ENCODE data around the gene NEDD8.
A peak's percentile ranks its signal among the peaks of the same experiment; 100 is the strongest.

NEDD8 gene

DNA sequence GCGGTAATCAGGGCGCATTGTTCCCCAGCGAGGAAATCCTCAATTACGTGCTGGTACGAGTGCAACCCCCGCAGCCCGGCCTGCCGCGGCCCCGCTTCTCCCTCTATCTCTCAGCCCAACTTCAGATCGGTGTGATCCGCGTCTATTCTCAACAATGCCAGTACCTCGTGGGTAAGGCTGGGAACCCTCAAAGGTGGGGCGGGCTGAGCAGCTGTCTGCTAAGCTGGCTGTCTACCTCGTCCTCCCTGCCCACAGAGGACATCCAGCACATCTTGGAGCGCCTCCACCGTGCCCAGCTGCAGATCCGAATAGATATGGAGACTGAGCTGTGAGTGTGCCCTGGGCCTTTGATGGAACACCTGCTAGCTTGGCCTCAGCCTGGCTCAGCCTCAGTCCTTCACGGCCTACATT lies 59.3 kb downstream of the NEDD8 start:
- in situ Hi-C loops (cut with HindIII; ENCODE audit: low sequenced_read_pairs): no loop called here
- TF ChIP-seq, protein P1, sequence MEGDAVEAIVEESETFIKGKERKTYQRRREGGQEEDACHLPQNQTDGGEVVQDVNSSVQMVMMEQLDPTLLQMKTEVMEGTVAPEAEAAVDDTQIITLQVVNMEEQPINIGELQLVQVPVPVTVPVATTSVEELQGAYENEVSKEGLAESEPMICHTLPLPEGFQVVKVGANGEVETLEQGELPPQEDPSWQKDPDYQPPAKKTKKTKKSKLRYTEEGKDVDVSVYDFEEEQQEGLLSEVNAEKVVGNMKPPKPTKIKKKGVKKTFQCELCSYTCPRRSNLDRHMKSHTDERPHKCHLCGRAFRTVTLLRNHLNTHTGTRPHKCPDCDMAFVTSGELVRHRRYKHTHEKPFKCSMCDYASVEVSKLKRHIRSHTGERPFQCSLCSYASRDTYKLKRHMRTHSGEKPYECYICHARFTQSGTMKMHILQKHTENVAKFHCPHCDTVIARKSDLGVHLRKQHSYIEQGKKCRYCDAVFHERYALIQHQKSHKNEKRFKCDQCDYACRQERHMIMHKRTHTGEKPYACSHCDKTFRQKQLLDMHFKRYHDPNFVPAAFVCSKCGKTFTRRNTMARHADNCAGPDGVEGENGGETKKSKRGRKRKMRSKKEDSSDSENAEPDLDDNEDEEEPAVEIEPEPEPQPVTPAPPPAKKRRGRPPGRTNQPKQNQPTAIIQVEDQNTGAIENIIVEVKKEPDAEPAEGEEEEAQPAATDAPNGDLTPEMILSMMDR (IDR thresholded peaks at IDR 0.05; ENCODE audit: low read depth, low read length, missing control alignments): no peak
- peak overlapping the region; percentile 51 for H3K4me3 ChIP-seq (ENCODE audit: low read depth, low read length)

DNA sequence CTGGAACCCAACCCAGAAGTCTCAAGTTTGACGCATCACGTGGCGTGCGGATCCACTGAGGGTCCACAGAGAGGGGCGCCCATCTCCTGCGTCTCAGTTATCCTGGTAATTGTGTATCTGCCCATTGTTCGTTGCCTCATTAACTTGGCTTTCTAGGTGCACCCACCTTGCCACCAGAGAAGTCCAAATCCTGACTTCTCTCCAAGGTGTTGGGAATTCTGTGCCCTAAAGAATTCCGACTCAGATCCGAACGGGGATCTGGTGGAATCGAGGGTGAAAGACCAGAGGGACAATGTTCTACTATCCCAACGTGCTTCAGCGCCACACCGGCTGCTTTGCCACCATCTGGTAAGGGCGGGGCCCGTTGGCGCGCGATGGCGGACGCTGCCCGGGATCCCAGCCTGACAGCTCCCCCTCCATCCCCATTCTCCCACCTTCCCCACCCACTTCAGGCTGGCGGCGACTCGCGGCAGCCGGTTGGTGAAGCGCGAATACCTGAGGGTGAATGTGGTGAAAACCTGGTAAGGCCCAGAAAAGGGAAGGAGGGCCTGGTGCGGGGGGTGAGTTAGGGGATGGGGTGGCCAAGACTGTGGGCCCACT lies 59.8 kb downstream of the NEDD8 start:
- TF ChIP-seq, protein P1 (IDR thresholded peaks at IDR 0.05; ENCODE audit: low read depth, low read length, missing control alignments): no peak
- DNase-seq (ENCODE audit: low read depth): no peak
- in situ Hi-C loops (cut with HindIII; ENCODE audit: low sequenced_read_pairs): no loop called here
- H3K4me3 ChIP-seq (ENCODE audit: low read depth, low read length): peak overlapping the region; percentile 51

More for the DNA sequence above, 59.3 kb downstream of the NEDD8 start:
- DNase-seq (ENCODE audit: low read depth): no peak

DNA sequence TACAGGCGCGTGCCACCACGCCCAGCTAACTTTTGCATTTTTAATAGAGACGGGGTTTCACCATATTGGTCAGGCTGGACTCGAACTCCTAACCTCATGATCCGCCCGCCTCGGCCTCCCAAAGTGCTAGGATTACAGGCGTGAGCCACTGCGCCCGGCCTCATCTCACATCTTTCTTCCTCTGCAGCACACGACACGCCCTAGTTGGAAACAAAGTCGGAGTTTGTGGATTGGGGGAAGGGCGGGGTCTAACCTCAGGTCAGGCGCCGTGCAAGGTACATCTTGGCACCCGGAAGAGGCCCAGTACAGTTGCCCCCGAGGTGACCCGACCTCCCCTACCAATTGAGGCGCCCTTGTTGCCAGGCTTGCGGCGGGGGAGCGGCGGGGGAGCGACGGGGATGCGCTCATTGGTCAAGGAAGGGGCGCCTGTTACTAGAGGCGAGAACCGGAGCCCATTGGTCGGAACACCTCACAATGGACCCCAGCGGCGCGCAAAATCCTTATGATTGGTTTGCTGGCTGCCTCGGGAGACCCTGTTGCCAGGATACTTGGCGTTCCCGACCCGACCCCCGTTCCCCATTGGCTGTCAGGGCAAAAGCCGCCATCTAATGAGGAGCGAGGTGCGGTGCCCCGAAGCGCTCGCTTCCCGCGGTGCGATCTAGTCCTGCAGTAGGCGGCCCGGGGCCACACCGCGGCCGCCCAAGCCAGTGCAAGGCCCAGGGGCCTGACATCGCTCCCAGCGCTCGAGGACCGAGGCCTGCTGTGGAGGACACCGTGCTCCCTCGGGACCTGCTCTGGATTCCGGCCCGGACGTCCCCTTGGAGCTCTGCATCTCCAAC lies 60.5 kb downstream of the NEDD8 start, which contains the start of gene REC8:
REC8 (plus strand) TSS at position 659 of the 839 bp plus-strand sequence. CDS start 473 bp downstream, outside the sequence.
- in situ Hi-C loops (cut with HindIII; ENCODE audit: low sequenced_read_pairs): no loop called here
- peak within 1 kb of the TSS; percentile 51 for H3K4me3 ChIP-seq (ENCODE audit: low read depth, low read length)
- DNase-seq (ENCODE audit: low read depth): peak; percentile 89
- TF ChIP-seq, protein P1 (IDR thresholded peaks at IDR 0.05; ENCODE audit: low read depth, low read length, missing control alignments): no peak

DNA sequence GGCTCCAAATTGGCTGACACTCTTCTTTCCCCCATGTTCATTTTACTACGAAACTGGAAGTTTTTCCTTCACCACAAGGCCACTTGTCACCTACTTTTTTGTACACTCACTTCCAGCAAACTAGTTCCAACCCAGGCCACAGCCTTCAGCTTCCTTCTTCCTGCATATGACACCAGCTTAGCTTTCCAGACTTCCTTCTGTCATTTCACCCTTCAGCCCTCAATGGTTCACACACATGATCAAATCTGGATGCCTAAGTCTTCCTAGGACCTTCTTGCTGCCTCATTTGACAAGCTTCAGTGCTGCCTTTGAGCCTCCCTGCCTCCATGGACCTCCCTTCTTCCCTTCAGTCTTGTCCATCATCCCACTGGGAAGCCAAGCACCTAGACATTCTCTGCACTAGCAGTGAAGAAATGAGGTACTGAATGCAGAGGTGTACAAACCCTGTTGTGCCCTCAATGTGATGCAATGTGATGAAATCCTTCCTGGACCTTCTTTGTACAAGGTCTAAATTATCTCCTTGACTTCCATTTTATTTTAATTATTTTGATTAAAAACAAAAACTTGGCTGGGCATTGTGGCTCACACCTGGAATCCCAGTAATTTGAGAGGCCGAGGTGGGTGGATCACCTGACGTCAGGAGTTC lies 64.6 kb downstream of the NEDD8 start:
- H3K4me3 ChIP-seq (ENCODE audit: low read depth, low read length): no peak overlapping the region
- TF ChIP-seq, protein P1 (IDR thresholded peaks at IDR 0.05; ENCODE audit: low read depth, low read length, missing control alignments): no peak
- in situ Hi-C loops (cut with HindIII; ENCODE audit: low sequenced_read_pairs): no loop called here
- no peak for DNase-seq (ENCODE audit: low read depth)

Data from astrocyte of the cerebellum (primary cell).